ENCODE data around the gene NLRC5. TPM values are rescaled to one million over a fixed set of nuclear protein-coding genes. Genes with fewer than 3 reads are reported as not detected.

Gene NLRC5
- total RNA-seq, 3 donors from 2014 or later (not counting 1 experiment from before 2014, with no cell fraction given), result 320 to 563 (median 535) TPM

GRCh38 chr16:57110937-57111336 lies 121.6 kb downstream of the NLRC5 start:
- DNase-seq (no peak), ATAC-seq (no peak)
- no peak overlapping the region for H3K4me3 Mint-ChIP-seq
- H3K27me3 ChIP-seq (ENCODE audit: control insufficient read depth, insufficient read depth, low read length), result no peaks in the 10 kb centered on the region
- no peak overlapping the region for H3K27ac ChIP-seq (ENCODE audit: low read length)
- no peaks in the 10 kb centered on the region for H3K36me3 ChIP-seq (ENCODE audit: control insufficient read depth, insufficient read depth, low read length)
- peaks cover 0 to 2% of the 10 kb centered on the region in 2 donors for H3K27me3 Mint-ChIP-seq (ENCODE audit: low read depth in 2 of 2)
- 98% methylated on average over 3 of the region's 4 CpGs for WGBS (ENCODE audit: insufficient coverage)
- H3K9me3 Mint-ChIP-seq, result no peaks in the 10 kb centered on the region
- H3K27ac Mint-ChIP-seq, result no peak overlapping the region
- no peak overlapping the region for H3K4me3 ChIP-seq (ENCODE audit: low read length)
- H3K4me1 Mint-ChIP-seq, result peaks cover 5% of the 10 kb centered on the region in 2 donors
- no peaks in the 10 kb centered on the region for H3K9me3 ChIP-seq (ENCODE audit: control insufficient read depth, insufficient read depth, low read length)
- H3K36me3 Mint-ChIP-seq, result no peaks in the 10 kb centered on the region
- peaks cover 4% of the 10 kb centered on the region for H3K4me1 ChIP-seq (ENCODE audit: control insufficient read depth, insufficient read depth, low read length)
- intact Hi-C loops (cut with micrococcal nuclease), result no loop called here
- TF ChIP-seq CTCF (IDR thresholded peaks at IDR 0.05), result no peak

- intact Hi-C loops (cut with micrococcal nuclease), result no loop called here
- DNase-seq, result no peak
- 100% methylated on average over 1 of the region's 2 CpGs for WGBS (ENCODE audit: insufficient coverage)
- ATAC-seq, result no peak
- Mint-ChIP-seq H3K9me3 (no peaks in the 10 kb centered on the region), H3K4me3 (no peak overlapping the region), H3K4me1 (peaks cover 5% of the 10 kb centered on the region in 2 donors), H3K27ac (no peak overlapping the region), H3K27me3 (ENCODE audit: low read depth in 2 of 2) (peaks cover 0 to 2% of the 10 kb centered on the region in 2 donors), H3K36me3 (no peaks in the 10 kb centered on the region)
- no peaks in the 10 kb centered on the region for H3K36me3 ChIP-seq (ENCODE audit: control insufficient read depth, insufficient read depth, low read length)
- no peak for TF ChIP-seq CTCF (IDR thresholded peaks at IDR 0.05)
- no peaks in the 10 kb centered on the region for H3K27me3 ChIP-seq (ENCODE audit: control insufficient read depth, insufficient read depth, low read length)
- peaks cover 4% of the 10 kb centered on the region for H3K4me1 ChIP-seq (ENCODE audit: control insufficient read depth, insufficient read depth, low read length)
- no peaks in the 10 kb centered on the region for H3K9me3 ChIP-seq (ENCODE audit: control insufficient read depth, insufficient read depth, low read length)
- no peak overlapping the region for H3K4me3 ChIP-seq (ENCODE audit: low read length)
- H3K27ac ChIP-seq (ENCODE audit: low read length), result no peak overlapping the region
Measured at GRCh38 chr16:57111420-57111819, 122.1 kb downstream of the NLRC5 start.

GRCh38 chr16:57112403-57113041 lies 123.2 kb downstream of the NLRC5 start:
- H3K27ac ChIP-seq (ENCODE audit: low read length), result no peak overlapping the region
- H3K9me3 Mint-ChIP-seq, result no peaks in the 10 kb centered on the region
- no peak overlapping the region for H3K4me3 Mint-ChIP-seq
- no peaks in the 10 kb centered on the region for H3K36me3 ChIP-seq (ENCODE audit: control insufficient read depth, insufficient read depth, low read length)
- WGBS (ENCODE audit: insufficient coverage), result 57% methylated on average over 6 of the region's 10 CpGs
- DNase-seq (no peak), ATAC-seq (no peak)
- H3K27me3 ChIP-seq (ENCODE audit: control insufficient read depth, insufficient read depth, low read length), result no peaks in the 10 kb centered on the region
- no peaks in the 10 kb centered on the region for H3K4me1 ChIP-seq (ENCODE audit: control insufficient read depth, insufficient read depth, low read length)
- H3K36me3 Mint-ChIP-seq, result no peaks in the 10 kb centered on the region
- intact Hi-C loops (cut with micrococcal nuclease), result no loop called here
- H3K4me3 ChIP-seq (ENCODE audit: low read length), result no peak overlapping the region
- no peak overlapping the region for H3K27ac Mint-ChIP-seq
- H3K9me3 ChIP-seq (ENCODE audit: control insufficient read depth, insufficient read depth, low read length), result no peaks in the 10 kb centered on the region
- TF ChIP-seq CTCF (IDR thresholded peaks at IDR 0.05), result no peak
- H3K27me3 Mint-ChIP-seq (ENCODE audit: low read depth in 2 of 2), result peaks cover 0 to 2% of the 10 kb centered on the region in 2 donors
- H3K4me1 Mint-ChIP-seq, result peaks cover 5% of the 10 kb centered on the region in 2 donors

GRCh38 chr16:57113042-57113453 lies 123.7 kb downstream of the NLRC5 start:
- no peak overlapping the region for H3K4me3 Mint-ChIP-seq
- Histone ChIP-seq H3K9me3 (ENCODE audit: control insufficient read depth, insufficient read depth, low read length) (no peaks in the 10 kb centered on the region), H3K4me3 (ENCODE audit: low read length) (no peak overlapping the region), H3K27me3 (ENCODE audit: control insufficient read depth, insufficient read depth, low read length) (no peaks in the 10 kb centered on the region), H3K36me3 (ENCODE audit: control insufficient read depth, insufficient read depth, low read length) (no peaks in the 10 kb centered on the region), H3K4me1 (ENCODE audit: control insufficient read depth, insufficient read depth, low read length) (no peaks in the 10 kb centered on the region), H3K27ac (ENCODE audit: low read length) (no peak overlapping the region)
- ATAC-seq, result no peak
- H3K27ac Mint-ChIP-seq, result no peak overlapping the region
- WGBS (ENCODE audit: insufficient coverage), result 90% methylated on average over 14 of the region's 14 CpGs
- DNase-seq, result no peak
- no peaks in the 10 kb centered on the region for H3K9me3 Mint-ChIP-seq
- H3K36me3 Mint-ChIP-seq, result no peaks in the 10 kb centered on the region
- TF ChIP-seq CTCF (IDR thresholded peaks at IDR 0.05), result no peak
- intact Hi-C loops (cut with micrococcal nuclease), result no loop called here
- peaks cover 5% of the 10 kb centered on the region in 2 donors for H3K4me1 Mint-ChIP-seq
- peaks cover 0 to 2% of the 10 kb centered on the region in 2 donors for H3K27me3 Mint-ChIP-seq (ENCODE audit: low read depth in 2 of 2)

Data from natural killer cell (primary cell).